Vagina (tissue), 2 donors: ENCODE results near the gene GTF3C2. TPM values are rescaled to one million over a fixed set of nuclear protein-coding genes. Genes with fewer than 3 reads are reported as not detected.
A peak's percentile ranks its signal among the peaks of the same experiment; 100 is the strongest.

ENCODE experiments used
- DNase-seq, 2 donors: peaks; one replicate each; pipeline ENCODE4 v3.0.0-alpha.2; 2017; ENCODE audit errors: extremely low spot score in 2 of 2
- H3K27ac ChIP-seq: fragments of 200-600 bp; sonication (generic); one replicate; pipeline ENCODE4 v1.5.1; 2019
- H3K27me3 ChIP-seq: fragments of 200-600 bp; sonication (generic); one replicate; pipeline ENCODE4 v1.5.1; 2019
- H3K36me3 ChIP-seq, 2 donors: fragments of 200-600 bp; sonication (generic); one replicate each; pipeline ENCODE4 v1.5.1; 2017 to 2019
- H3K4me1 ChIP-seq: fragments of 200-600 bp; sonication (generic); one replicate; pipeline ENCODE4 v1.5.1; 2019
- H3K4me3 ChIP-seq, 2 donors: fragments of 200-600 bp; sonication (generic); 1 replicate in 1 of 2; 2 replicates in 1 of 2; pipeline ENCODE4 v1.5.1; 2016 to 2019
- H3K9me3 ChIP-seq: fragments of 200-600 bp; sonication (generic); one replicate; pipeline ENCODE4 v1.5.1; 2019
- POLR2A ChIP-seq, 2 donors: fragments of 450-650 bp; IDR thresholded peaks; one replicate each; pipeline ENCODE4 v1.6.1; 2017; ENCODE audit warnings: antibody characterized with exemption in 2 of 2, mild to moderate bottlenecking in 2 of 2, moderate library complexity in 2 of 2
- POLR2AphosphoS5 ChIP-seq, 2 donors: sonication (generic); formaldehyde crosslinking; IDR thresholded peaks; one replicate each; pipeline ENCODE4 v1.9.0; 2017; ENCODE audit warnings: antibody characterized with exemption in 2 of 2, mild to moderate bottlenecking in 2 of 2, low read depth in 1 of 2; ENCODE audit not compliant: insufficient read depth in 1 of 2
- intact Hi-C: fragments of 100-400 bp; cut with DNase I; formaldehyde crosslinking; loops from one replicate; pipeline ENCODE4 v1.15.1; 2023
- total RNA-seq: library from RNA; depleted of rRNA; stranded (reverse); fragments of >200 nt; gene quantifications from one replicate; pipeline ENCODE4 v1.2.3, GENCODE V29; 2016
- TF ChIP-seq, protein P1 (sequence below), 3 experiments: fragments of 450-650 bp in 2 of 3; fragments of 200-600 bp in 1 of 3; sonication (generic) in 1 of 3; IDR thresholded peaks; one replicate each; pipeline ENCODE4 v1.5.1; 2017 to 2019; ENCODE audit warnings: antibody characterized with exemption in 3 of 3, mild to moderate bottlenecking in 2 of 3, moderate library complexity in 2 of 3

GTF3C2 gene
- total RNA-seq, 1 donor from 2014 or later, result 67.5 TPM

DNA sequence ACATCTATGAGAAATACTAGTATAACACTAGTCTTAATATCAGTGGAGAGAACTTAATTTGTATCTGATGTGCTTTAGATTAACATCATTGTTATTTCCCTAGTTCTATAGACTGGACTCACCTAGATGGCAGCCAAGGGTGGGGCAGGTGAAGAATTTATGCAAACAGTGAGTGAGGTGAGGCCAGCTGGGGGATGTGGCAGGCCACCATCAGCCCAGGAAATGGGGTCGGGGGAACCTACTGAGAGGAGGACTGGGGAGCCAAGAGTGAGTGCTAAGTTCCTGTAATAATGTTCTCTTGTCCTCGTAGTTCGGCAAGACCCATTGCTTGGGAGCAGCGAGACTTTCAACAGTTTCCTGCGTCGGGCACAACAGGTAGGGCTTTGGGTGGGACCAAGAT, 16.4 kb upstream of the GTF3C2 start:
- intact Hi-C loops, result no loop called here
- Histone ChIP-seq H3K27ac (no peak overlapping the region), H3K9me3 (no peaks in the 10 kb centered on the region), H3K4me3 (no peak overlapping the region), H3K4me1 (peaks cover 36% of the 10 kb centered on the region), H3K36me3 (peaks cover 0 to 55% of the 10 kb centered on the region in 2 donors), H3K27me3 (no peaks in the 10 kb centered on the region)
- DNase-seq, result no peak
- TF ChIP-seq POLR2AphosphoS5 (IDR thresholded peaks at IDR 0.05; ENCODE audit: insufficient read depth in 1 of 2, low read depth in 1 of 2) (no peak), POLR2A (IDR thresholded peaks at IDR 0.05) (no peak)
- TF ChIP-seq, protein P1, sequence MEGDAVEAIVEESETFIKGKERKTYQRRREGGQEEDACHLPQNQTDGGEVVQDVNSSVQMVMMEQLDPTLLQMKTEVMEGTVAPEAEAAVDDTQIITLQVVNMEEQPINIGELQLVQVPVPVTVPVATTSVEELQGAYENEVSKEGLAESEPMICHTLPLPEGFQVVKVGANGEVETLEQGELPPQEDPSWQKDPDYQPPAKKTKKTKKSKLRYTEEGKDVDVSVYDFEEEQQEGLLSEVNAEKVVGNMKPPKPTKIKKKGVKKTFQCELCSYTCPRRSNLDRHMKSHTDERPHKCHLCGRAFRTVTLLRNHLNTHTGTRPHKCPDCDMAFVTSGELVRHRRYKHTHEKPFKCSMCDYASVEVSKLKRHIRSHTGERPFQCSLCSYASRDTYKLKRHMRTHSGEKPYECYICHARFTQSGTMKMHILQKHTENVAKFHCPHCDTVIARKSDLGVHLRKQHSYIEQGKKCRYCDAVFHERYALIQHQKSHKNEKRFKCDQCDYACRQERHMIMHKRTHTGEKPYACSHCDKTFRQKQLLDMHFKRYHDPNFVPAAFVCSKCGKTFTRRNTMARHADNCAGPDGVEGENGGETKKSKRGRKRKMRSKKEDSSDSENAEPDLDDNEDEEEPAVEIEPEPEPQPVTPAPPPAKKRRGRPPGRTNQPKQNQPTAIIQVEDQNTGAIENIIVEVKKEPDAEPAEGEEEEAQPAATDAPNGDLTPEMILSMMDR (IDR thresholded peaks at IDR 0.05), result no peak

DNA sequence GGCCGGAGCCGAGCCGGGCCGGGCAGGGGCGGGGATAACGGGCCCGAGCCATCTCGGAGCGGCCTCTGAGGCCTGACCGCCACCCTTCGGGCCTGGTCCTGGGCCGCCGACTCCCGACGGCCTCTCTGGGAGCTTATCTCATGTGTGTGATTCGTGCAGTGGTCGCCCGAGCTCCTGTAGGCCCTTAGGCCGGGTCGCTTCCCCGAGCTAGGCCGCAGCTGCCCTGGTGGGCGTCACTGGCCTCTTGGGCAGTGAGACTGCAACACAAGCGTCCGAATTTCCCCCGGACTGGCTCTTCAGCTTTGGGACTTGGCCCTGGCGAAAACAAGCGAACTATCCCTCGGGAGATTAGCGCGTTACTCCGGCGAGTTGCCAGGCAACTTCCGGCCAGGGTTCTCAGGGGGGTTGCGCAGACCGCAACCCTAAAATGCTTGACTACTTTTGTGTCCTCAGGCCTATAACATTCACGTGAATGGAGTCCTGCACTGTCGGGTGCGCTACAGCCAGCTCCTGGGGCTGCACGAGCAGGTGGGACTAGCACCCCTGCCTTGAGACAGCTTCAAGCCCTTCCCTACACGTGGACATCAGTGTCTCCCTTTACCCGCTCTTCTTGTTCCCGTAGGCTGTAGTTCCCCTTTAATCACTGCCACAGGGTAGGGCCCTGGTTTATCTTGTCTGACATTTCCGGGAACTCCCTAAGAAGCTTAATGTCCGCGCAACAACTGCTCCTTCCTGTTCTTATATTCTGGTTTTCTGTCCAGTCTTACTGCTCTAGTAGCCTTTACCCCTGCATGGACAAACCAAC, 14.5 kb upstream of the GTF3C2 start:
- intact Hi-C loops, result no loop called here
- Histone ChIP-seq H3K27ac (peak overlapping the region; percentile 83), H3K4me1 (peaks cover 36% of the 10 kb centered on the region), H3K4me3 (peak overlapping the region; percentile 79 to 91), H3K27me3 (no peaks in the 10 kb centered on the region), H3K9me3 (no peaks in the 10 kb centered on the region), H3K36me3 (peaks cover 0 to 55% of the 10 kb centered on the region in 2 donors)
- no peak for DNase-seq
- TF ChIP-seq POLR2AphosphoS5 (IDR thresholded peaks at IDR 0.05; ENCODE audit: insufficient read depth in 1 of 2, low read depth in 1 of 2) (no peak), POLR2A (IDR thresholded peaks at IDR 0.05) (no peak)
- TF ChIP-seq, protein P1 (IDR thresholded peaks at IDR 0.05), result no peak

DNA sequence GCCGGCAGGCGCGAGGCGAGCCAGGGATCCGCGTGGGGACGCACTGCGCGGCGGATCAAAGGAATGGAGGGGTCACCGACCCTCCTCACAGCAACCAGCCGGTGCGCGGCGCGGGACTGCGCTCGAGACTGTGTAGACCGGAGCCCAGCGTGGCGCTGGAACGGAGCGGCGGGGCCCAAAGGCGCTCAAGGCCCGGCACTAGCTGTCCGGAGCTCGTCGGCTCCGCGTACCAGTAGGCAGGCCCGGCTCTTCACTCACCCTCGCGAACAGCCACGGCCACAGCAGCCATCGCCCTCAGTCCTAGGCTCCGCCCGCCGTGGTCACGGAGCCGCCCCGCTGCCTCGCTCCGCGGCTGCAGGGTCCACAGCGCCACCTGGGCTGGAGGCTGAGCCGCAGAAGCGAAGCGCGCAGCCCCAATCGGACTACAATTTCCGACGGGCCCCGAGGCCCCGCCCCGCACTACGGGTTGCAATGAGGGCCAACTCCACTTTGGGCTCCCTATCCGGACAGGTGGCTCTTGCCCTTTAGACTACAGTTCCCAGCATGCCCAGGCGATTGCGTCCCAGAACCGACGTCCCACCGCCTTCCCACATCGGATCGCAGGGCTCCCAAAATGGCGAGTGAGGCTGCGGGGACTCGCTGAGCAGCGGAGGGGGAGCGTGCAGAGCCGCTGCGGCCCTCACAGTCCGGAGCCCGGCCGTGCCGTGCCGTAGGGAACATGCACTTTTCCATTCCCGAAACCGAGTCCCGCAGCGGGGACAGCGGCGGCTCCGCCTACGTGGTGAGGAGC, 13.7 kb upstream of the GTF3C2 start, which contains the start of the genes EIF2B4 and SNX17:
Gene EIF2B4 (minus strand): TSS at position 313 of the 790 bp plus-strand sequence. CDS start 24 bp downstream, at position 289.
Gene SNX17 (plus strand): TSS at position 591 of the 790 bp plus-strand sequence. CDS start 128 bp downstream, at position 719.
- peaks cover 0 to 55% of the 10 kb centered on the region in 2 donors for H3K36me3 ChIP-seq
- TF ChIP-seq POLR2AphosphoS5 (IDR thresholded peaks at IDR 0.05; ENCODE audit: insufficient read depth in 1 of 2, low read depth in 1 of 2), result peak; percentile 96 to 99
- TF ChIP-seq, protein P1 (IDR thresholded peaks at IDR 0.05), result peak; percentile 38 to 86 (median 59)
- TF ChIP-seq POLR2A (IDR thresholded peaks at IDR 0.05), result peak; percentile 16 to 44
- H3K4me3 ChIP-seq, result peak within 1 kb of the TSS; percentile 79 to 91
- no peaks in the 10 kb centered on the region for H3K9me3 ChIP-seq
- H3K4me1 ChIP-seq, result peaks cover 36% of the 10 kb centered on the region
- no peaks in the 10 kb centered on the region for H3K27me3 ChIP-seq
- peak in 1 of 2 donors; percentile 100 for DNase-seq
- intact Hi-C loops, result no loop called here
- peak within 1 kb of the TSS; percentile 83 for H3K27ac ChIP-seq

DNA sequence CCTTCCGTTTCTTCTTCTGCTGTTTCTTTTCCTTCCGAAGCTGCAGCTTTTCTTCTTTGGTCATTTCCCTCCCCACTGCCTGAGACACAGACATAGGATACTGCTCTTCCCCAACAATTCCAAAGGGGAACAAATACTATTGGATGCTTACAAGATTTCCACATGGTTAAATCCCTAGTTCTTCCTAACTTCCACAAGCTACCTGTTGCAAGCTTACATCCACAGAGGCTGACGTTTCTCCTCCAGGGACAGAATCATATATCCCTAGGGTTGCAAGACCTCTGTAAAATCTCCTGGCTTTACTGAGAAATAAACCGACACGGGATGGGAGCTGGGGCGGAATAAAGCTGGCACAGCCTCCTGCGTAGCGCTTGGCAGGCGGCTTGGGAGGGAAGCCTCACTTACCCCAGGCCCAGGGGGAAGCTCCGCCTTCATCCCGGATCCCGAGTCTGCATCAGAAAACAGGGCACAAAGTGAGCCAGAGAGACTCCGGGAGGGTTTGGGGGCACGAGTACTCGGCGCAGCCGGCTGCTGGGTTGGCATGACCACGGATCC, 13.0 kb upstream of the GTF3C2 start:
- Histone ChIP-seq H3K27me3 (no peaks in the 10 kb centered on the region), H3K4me1 (peaks cover 36% of the 10 kb centered on the region), H3K36me3 (peaks cover 0 to 55% of the 10 kb centered on the region in 2 donors), H3K9me3 (no peaks in the 10 kb centered on the region), H3K27ac (peak overlapping the region; percentile 83), H3K4me3 (peak overlapping the region; percentile 79 to 91)
- TF ChIP-seq, protein P1 (IDR thresholded peaks at IDR 0.05), result no peak
- TF ChIP-seq POLR2AphosphoS5 (IDR thresholded peaks at IDR 0.05; ENCODE audit: insufficient read depth in 1 of 2, low read depth in 1 of 2) (no peak), POLR2A (IDR thresholded peaks at IDR 0.05) (no peak)
- no peak for DNase-seq
- intact Hi-C loops, result no loop called here
